GM21423 (cell line): Measurements from ENCODE around the gene NDUFB7.
A peak's percentile ranks its signal among the peaks of the same experiment; 100 is the strongest.
"Not testable (repeated sequence)": the region's sequence is repeated elsewhere in the genome, so short reads cannot be mapped to it uniquely, and the experiment has no call there.

Experiments
- ATAC-seq: cut with Tn5 transposase; IDR thresholded peaks from one replicate; pipeline ENCODE4 v1.9.1; 2021; ENCODE audit warnings: mild to moderate bottlenecking, moderate library complexity; ENCODE audit not compliant: unreplicated experiment

NDUFB7 gene

DNA sequence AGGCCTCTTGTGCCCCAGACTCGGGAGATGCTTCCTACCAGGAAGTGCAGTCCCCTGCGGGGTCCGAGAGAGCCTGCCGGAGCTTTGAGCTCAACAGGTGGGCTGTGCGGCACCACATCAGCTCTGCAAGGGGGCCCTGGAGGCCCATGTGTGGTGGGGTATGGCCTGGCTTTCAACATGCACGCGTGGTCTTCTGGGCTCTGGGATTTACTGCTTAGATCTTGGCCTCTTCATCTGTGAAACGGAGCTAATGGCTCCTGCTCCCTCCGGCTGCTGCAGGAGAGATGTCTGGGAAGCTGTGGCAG lies 18.0 kb downstream of the NDUFB7 start:
- no peak for ATAC-seq

DNA sequence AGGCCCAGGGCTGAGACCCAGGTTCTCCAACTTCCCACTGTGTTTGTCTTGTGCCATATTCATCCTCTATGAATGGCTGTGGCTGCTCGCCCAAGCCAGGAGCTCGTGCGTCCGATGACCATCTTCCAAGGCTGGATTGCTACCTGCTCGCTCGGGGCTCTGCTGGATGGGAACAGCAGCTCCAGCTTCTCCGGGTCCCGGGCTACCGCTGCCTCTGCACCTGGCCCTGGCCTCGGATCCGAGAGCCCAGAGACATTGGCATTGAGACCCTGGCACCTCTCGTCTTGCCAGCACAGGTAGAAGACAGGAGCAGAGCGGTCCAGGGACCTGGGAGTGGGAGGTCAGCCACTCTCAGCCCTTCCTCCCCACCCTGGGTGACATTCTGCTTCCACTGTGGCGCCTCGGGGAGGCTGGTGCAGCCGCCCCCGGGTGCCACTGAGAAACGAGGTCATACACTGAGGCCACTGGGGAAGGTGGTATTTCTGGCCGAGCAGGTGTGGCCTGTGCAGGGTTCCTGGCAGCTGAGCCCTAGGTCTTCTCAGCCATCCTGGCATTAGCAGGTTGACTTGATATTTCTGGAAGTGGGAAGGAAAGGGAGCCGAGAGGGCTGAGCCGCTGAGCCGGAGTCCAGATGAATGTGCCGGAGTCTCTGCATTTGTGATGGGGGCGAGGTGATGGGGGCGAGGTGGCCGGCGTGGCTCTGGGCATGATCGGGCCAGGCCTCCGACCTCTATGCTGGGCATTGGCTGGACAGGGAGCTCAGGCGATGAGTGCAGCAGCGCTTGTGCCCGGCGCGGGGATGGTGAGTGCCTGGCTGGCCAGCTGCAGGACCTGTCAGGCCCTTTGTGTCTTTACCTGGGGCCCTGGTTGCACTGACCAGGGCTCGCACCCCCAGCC lies 18.6 kb downstream of the NDUFB7 start:
- ATAC-seq, result no peak

DNA sequence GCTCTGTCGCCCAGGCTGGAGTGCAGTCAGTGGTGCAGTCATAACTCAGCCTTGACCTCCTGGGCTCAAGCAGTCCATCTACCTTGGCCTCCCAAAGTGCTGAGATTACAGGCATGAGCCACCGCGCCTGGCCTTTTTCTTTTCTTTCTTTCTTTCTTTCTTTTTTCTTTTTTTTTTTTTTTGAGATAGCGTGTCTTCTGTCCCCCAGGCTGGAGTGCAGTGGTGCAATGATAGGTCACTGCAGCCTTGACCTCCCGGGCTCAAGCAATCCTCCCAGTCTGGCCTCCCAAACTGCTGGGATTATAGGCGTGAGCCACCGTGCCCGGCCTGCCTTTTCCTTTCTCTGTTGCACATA lies 19.9 kb downstream of the NDUFB7 start:
- not testable (repeated sequence) for ATAC-seq

GRCh38 chr19:14551134-14552005 lies 20.5 kb downstream of the NDUFB7 start:
- ATAC-seq, result not testable (repeated sequence)

DNA sequence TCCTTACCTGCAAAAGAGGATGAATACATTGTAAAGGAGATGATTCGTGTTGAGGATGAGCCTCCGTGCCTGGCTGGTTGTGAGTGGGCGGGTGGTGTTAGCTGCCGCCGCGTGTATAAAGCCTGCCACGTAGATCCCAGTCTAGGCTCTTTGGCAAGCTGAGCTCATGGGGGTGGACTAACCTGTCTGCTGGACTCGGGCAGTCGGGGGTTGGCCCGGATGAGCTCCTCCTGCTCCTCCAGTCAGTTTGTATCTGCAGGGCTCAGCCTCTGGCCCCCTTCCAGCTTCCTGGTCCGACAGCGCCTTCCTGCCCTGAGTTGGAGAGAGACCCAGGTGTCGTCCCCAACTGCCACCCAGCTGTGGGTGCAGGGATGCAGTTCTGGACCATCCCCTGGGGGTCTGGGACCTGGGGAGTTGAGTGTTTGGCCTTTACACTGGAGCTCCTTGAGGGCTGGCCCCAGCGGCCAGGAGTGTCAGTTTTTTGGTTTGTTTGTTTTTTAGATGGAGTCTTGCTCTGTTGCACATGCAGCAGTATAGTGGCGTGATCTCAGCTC lies 21.6 kb downstream of the NDUFB7 start:
- ATAC-seq, result no peak

DNA sequence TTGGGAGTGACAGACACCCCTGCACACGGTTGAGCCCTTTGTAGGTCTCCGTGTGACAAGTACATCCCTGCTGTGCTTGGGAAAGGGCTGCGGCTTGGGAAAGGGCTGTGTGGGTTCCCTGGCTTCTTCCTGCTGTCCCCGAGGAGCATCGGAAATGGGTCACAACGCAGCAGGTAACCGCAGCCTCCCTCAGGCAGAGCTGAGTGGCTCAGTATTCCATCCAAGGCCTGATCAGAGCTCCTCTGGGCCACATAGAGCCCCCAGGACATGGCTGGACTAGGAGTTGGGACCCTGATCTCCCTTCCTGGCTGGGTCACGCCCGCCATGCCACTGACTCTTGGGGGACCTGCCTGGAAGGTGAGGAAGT lies 26.2 kb downstream of the NDUFB7 start:
- ATAC-seq, result no peak

- no peak for ATAC-seq
These were observed 26.7 kb downstream of the NDUFB7 start for GRCh38 chr19:14544977-14545715.

- ATAC-seq, result no peak
These were observed 27.8 kb downstream of the NDUFB7 start for GRCh38 chr19:14544047-14544446.

DNA sequence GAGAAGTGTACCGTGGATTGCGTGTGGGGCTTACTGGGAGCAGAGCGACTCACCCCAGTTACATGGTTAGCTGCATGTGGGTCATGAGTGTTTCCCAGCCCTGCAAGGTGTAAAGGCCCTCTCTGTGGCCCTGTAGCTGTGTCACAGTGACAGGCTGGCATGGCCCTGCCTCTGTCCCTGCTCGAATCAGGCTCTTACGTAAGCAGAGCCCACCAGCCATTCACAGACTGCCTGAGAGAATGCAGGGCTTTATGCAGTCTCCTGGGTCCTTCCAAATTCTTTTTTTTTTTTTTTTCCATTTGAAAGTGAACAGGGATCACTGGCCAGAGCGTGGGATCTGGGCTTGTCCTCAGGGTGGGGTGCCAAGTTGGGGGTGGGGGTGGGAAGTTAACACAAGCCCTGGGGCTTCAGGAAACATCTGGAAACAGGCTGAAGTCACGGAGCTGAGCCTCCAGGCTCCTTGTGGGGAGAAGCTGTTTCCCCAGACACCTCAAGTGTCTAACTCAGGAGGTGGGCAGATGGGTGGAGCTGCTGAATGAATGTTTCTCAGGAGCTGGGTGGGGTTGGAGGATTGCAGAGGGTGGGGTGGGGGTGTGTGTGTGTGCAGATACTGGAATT lies 29.0 kb downstream of the NDUFB7 start:
- ATAC-seq, result no peak

DNA sequence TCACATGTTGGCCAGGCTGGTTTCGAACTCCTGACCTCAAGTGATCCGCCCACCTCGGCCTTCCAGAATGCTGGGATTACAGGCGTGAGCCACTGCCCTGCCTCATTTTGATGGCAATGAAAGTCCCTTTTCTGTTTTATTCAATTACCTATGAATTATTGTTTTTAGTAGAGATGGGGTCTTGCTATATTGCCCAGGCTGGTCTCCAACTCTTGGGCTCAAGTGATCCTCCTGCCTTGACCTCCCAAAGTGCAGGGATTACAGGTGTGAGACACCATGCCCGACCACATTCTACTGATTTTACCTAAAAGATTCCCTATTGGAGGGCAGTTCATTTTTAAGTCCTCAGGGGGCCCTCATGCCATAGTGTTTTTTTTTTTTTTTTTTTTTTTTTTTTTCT lies 29.9 kb downstream of the NDUFB7 start:
- ATAC-seq, result not testable (repeated sequence)

DNA sequence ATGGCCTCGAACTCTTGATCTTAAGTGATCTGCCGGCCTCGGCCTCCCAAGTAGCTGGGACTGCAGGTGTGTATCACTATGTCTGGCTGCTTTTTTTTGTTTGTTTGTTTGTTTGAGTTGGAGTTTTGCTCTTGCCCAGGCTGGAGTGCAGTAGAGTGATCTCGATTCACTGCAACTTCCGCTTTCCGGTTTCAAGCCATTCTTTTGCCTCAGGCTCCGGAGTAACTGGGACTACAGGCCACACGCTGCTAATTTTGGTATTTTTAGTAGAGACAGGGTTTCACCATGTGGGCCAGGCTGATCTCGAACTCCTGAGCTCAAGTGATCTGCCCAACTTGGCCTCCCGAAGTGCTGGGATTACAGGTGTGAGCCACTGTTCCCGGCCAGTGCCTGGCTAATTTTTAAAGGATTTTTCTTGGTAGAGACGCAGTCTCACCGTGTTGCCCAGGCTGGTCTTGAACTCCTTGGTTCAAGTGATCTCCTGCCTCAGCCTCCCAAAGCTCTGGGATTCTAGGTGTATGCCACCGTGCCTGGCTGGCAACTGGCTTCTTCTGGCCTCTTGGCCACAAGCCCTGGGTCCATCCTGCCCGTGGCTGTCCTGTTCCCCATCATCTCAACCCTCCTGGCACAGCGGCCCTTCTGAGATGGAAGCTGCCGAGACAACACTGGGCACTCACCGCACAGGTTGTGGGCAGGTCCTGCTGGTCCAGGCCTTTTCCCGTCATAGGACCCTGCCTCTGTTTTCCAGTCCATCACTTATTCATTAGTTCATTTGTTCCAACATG lies 30.9 kb downstream of the NDUFB7 start:
- no peak for ATAC-seq

GRCh38 chr19:14536926-14537692 lies 34.8 kb downstream of the NDUFB7 start:
- no peak for ATAC-seq

DNA sequence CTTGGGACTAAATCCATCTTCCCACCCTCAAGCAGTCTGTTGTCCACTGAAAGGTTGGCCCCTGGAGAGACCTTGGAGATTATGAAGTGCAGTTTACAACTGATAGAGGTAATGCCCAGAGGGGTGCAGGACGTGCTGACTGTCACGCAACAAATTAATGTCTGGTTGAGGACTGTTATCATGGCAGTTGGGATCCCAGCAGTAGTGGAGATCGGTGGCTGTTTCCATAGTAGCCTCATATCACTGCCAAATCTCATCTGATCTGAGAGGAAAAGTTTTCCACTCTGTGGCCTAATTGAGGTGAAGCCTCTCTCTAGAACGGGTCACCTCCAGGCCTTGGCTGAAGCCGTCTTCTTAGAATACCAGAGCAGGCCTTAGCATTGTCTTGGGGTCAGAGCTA lies 38.4 kb downstream of the NDUFB7 start:
- ATAC-seq, result no peak

DNA sequence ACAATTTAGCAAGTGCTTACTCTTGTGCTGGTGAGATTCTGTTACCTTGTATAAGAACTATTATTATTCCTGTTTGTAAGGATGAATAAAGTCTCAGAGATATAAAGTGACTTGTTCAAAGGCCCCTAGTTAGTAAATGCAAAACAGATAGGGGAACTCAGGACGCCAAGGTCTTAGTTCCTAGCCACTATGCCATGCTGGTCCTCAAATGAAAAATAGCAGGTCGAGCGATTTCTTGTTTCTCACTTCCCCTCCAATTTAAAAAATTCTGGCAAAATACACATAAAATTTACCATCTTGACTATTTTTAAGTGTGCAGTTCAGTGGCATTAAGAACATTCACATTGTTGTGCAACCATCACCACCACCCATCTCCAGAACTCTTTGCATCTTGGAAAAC lies 41.4 kb downstream of the NDUFB7 start:
- ATAC-seq, result no peak

GRCh38 chr19:14530005-14530348 lies 41.9 kb downstream of the NDUFB7 start:
- ATAC-seq, result no peak

DNA sequence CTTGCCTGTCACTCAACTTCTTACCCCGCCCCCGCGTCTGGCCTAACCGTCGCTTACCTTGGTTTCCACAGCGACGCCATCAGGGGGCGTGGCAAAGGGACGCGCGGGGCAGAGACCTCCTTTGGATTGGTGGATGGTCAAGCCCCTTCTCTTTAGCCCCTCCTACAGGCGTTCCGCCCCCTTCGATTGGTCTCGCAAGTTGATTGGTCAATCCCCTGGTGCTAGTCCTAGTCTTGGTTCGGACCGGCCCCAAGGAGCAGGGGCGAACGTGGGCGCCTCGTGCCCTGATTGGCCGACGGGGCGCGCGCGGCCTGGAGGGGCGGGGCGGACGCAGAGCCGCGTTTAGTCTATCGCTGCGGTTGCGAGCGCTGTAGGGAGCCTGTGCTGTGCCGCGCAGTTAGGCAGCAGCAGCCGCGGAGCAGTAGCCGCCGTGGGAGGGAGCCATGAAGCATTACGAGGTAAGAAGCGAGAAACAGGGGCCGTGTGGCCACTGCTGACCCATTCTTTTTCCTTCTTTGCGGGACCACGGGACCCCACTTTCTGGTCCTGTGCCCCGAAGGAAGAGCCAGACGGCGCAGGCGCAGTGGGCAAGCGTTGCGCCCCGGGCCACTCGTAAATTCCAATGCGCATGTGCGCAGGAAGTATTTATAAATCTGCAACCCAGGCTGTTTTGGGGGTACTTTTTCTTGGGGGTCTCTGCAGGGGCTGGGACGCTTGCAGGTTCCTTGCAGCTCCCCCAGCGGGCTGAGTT lies 42.4 kb downstream of the NDUFB7 start, which contains the start of gene TECR:
Gene TECR (plus strand): TSS at position 341 of the 751 bp plus-strand sequence. CDS start 103 bp downstream, at position 444.
- ATAC-seq, result peak; percentile 94

DNA sequence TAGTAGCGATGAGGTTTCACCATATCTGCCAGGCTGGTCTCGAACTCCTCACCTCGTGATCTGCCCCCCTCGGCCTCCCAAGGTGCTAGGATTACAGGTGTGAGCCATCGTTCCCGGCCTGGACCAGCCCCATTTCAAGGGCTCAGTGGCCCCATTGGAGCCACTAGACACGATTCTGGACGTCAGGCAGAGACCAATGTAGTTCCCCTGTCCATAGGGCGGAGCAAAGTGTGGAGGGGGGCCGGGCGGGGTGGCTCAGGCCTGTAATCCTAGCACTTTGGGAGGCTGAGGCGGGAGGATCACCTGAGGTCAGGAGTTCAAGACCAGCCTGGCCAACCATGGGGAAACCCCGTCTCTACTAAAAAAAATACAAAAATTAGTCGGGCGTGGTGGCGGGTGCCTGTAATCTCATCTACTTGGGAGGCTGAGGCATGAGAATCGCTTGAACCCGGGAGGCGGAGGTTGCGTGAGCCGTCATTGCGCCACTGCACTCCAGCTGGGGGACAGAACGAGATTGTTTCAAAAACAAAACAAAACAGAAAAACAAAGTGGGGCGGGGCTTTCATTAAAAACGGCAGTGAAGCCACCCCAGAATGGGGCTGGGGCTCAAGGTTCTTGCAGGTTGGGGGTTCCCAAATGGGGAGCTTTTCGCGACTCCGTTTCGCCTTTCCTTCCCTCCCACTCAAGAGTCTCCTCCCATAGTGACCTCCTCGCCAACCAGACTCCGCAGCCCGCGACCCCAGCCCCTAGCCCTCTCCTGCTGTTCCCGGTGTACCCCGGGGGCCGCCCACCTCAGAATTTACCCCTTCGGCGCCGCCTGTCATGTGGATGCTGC lies 43.2 kb downstream of the NDUFB7 start:
- ATAC-seq, result no peak

DNA sequence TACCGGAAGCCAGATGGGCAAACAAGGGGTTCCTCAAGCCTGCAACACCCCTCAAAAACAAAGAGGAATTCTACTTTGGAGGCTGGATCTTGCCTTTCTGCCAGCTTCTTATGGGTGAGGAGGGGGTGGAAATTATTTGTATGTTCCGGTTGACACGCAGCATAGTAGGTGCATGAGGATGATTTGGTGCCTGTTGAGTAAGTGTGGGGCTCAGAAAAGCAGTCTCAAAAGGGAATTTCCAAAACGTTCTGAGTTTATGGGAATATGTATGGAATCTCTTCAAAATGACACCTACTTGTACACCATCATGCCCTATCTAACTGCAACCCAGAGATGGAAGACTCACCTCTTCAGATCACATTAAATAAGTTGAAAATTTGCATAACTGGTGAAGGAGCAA lies 45.4 kb downstream of the NDUFB7 start:
- ATAC-seq, result no peak
